ENCODE results near the gene MC4R. TPM values are rescaled to one million over a fixed set of nuclear protein-coding genes. Genes with fewer than 3 reads are reported as not detected.

Gene MC4R
- polyA plus RNA-seq, 1 donor from 2014 or later, result 0.57 TPM

GRCh38 chr18:60350150-60350549 lies 22.4 kb downstream of the MC4R start:
- no peaks in the 10 kb centered on the region for H3K79me2 ChIP-seq (replicated peaks; ENCODE audit: insufficient read depth, low read length)
- no peak overlapping the region for H2AFZ ChIP-seq (ENCODE audit: low read depth, low read length)
- TF ChIP-seq REST (IDR thresholded peaks at IDR 0.05; ENCODE audit: borderline replicate concordance) (no peak), TAF1 (IDR thresholded peaks at IDR 0.05; ENCODE audit: low read depth) (no peak), MXI1 (conservative IDR thresholded peaks at IDR 0.05; ENCODE audit: poor library complexity, severe bottlenecking) (no peak)
- TF ChIP-seq, protein P1, sequence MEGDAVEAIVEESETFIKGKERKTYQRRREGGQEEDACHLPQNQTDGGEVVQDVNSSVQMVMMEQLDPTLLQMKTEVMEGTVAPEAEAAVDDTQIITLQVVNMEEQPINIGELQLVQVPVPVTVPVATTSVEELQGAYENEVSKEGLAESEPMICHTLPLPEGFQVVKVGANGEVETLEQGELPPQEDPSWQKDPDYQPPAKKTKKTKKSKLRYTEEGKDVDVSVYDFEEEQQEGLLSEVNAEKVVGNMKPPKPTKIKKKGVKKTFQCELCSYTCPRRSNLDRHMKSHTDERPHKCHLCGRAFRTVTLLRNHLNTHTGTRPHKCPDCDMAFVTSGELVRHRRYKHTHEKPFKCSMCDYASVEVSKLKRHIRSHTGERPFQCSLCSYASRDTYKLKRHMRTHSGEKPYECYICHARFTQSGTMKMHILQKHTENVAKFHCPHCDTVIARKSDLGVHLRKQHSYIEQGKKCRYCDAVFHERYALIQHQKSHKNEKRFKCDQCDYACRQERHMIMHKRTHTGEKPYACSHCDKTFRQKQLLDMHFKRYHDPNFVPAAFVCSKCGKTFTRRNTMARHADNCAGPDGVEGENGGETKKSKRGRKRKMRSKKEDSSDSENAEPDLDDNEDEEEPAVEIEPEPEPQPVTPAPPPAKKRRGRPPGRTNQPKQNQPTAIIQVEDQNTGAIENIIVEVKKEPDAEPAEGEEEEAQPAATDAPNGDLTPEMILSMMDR (IDR thresholded peaks at IDR 0.05; ENCODE audit: poor library complexity, severe bottlenecking), result no peak
- no peak overlapping the region for H3K27ac ChIP-seq (ENCODE audit: low read length)
- no peaks in the 10 kb centered on the region for H3K9me2 ChIP-seq (ENCODE audit: insufficient read depth, low read length)
- no peaks in the 10 kb centered on the region for H3K9me3 ChIP-seq (ENCODE audit: low read length)
- H4K20me1 ChIP-seq (ENCODE audit: insufficient read depth), result no peaks in the 10 kb centered on the region
- no peaks in the 10 kb centered on the region for H3F3A ChIP-seq (ENCODE audit: insufficient read depth, low read length, poor library complexity, severe bottlenecking)
- H3K9ac ChIP-seq (ENCODE audit: low read length), result no peak overlapping the region
- H3K27me3 ChIP-seq (ENCODE audit: insufficient read depth, low read depth, low read length), result no peaks in the 10 kb centered on the region
- H3K4me2 ChIP-seq (ENCODE audit: low read length), result no peak overlapping the region
- no peaks in the 10 kb centered on the region for H3K36me3 ChIP-seq (ENCODE audit: insufficient read depth, low read length)
- H3K4me3 ChIP-seq (ENCODE audit: low read length), result no peak overlapping the region

DNA sequence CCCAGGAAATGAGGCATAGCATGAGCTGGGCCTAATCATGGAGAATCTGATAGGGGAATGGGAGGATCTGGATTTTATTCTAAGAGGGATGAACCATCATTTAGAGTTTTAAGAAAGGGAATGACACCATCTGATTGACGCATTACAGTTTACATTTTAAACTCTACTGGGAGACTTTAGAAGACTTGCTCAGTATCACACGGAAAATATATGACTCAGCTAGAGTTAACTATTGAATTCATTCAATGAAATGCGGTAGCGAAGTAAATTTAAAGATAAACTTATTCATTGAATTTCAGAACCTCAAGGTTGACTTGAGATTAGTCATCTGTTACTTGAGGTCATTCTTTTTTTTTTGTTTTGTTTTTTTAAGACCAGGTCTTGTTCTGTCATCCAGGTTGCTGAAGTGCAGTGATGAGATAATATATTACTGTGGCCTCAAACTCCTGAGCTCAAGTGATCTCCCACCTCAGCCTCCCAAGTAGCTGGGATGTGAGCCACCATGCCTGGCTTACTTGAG lies 25.0 kb downstream of the MC4R start:
- Histone ChIP-seq H3K9me3 (ENCODE audit: low read length) (no peaks in the 10 kb centered on the region), H4K20me1 (ENCODE audit: insufficient read depth) (no peaks in the 10 kb centered on the region), H3K4me3 (ENCODE audit: low read length) (no peak overlapping the region), H3K79me2 (replicated peaks; ENCODE audit: insufficient read depth, low read length) (no peaks in the 10 kb centered on the region), H3F3A (ENCODE audit: insufficient read depth, low read length, poor library complexity, severe bottlenecking) (no peaks in the 10 kb centered on the region), H3K27me3 (ENCODE audit: insufficient read depth, low read depth, low read length) (no peaks in the 10 kb centered on the region), H3K36me3 (ENCODE audit: insufficient read depth, low read length) (no peaks in the 10 kb centered on the region), H2AFZ (ENCODE audit: low read depth, low read length) (no peak overlapping the region), H3K4me2 (ENCODE audit: low read length) (no peak overlapping the region), H3K27ac (ENCODE audit: low read length) (no peak overlapping the region), H3K9ac (ENCODE audit: low read length) (no peak overlapping the region), H3K9me2 (ENCODE audit: insufficient read depth, low read length) (no peaks in the 10 kb centered on the region)
- no peak for TF ChIP-seq REST (IDR thresholded peaks at IDR 0.05; ENCODE audit: borderline replicate concordance)
- no peak for TF ChIP-seq EZH2 (IDR thresholded peaks at IDR 0.05; ENCODE audit: borderline replicate concordance, insufficient read depth, low read length, poor library complexity, severe bottlenecking)
- TF ChIP-seq TAF1 (IDR thresholded peaks at IDR 0.05; ENCODE audit: low read depth), result no peak
- TF ChIP-seq MXI1 (conservative IDR thresholded peaks at IDR 0.05; ENCODE audit: poor library complexity, severe bottlenecking), result no peak
- no peak for TF ChIP-seq POLR2AphosphoS5 (IDR thresholded peaks at IDR 0.05)
- no peak for TF ChIP-seq SMC3 (conservative IDR thresholded peaks at IDR 0.05; ENCODE audit: poor library complexity)
- no peak for TF ChIP-seq RAD21 (conservative IDR thresholded peaks at IDR 0.05)
- no peak for TF ChIP-seq EP300 (conservative IDR thresholded peaks at IDR 0.05; ENCODE audit: poor library complexity, severe bottlenecking)
- TF ChIP-seq, protein P1 (IDR thresholded peaks at IDR 0.05; ENCODE audit: poor library complexity, severe bottlenecking), result no peak

All from neural cell (in vitro differentiated cells).